ENCODE measurements around the gene PLXNA3.
A peak's percentile ranks its signal among the peaks of the same experiment; 100 is the strongest.
"Not testable (repeated sequence)": the region's sequence is repeated elsewhere in the genome, so short reads cannot be mapped to it uniquely, and the experiment has no call there.

The PLXNA3 gene

GRCh38 chrX:154481911-154482601 is 24.0 kb downstream of the PLXNA3 start:
- no peak for DNase-seq

- no peak for DNase-seq
These were observed 24.7 kb downstream of the PLXNA3 start for GRCh38 chrX:154482786-154483185.

- DNase-seq, result no peak
These were observed 25.2 kb downstream of the PLXNA3 start for GRCh38 chrX:154483325-154483724.

- no peak for DNase-seq
These were observed 26.4 kb downstream of the PLXNA3 start for GRCh38 chrX:154484255-154485149.

- DNase-seq, result no peak
These were observed 27.3 kb downstream of the PLXNA3 start for GRCh38 chrX:154485150-154486051.

GRCh38 chrX:154486052-154486395 is 27.9 kb downstream of the PLXNA3 start:
- DNase-seq, result no peak

GRCh38 chrX:154486396-154487207 is 28.5 kb downstream of the PLXNA3 start, which contains the start of gene UBL4A:
UBL4A (minus strand) TSS chrX:154486615; CDS start chrX:154486584, 31 bp downstream.
- peak; percentile 24 for DNase-seq

- no peak for DNase-seq
These were observed 29.6 kb downstream of the PLXNA3 start for GRCh38 chrX:154487518-154488290.

- DNase-seq, result no peak
These were observed 30.4 kb downstream of the PLXNA3 start for GRCh38 chrX:154488336-154489075.

- no peak for DNase-seq
These were observed 31.1 kb downstream of the PLXNA3 start for GRCh38 chrX:154489182-154489581.

GRCh38 chrX:154490021-154490413 is 31.9 kb downstream of the PLXNA3 start:
- no peak for DNase-seq

- peak; percentile 84 for DNase-seq
These were observed 32.5 kb downstream of the PLXNA3 start, which contains the start of gene SLC10A3 for GRCh38 chrX:154490414-154491083. SLC10A3 (minus strand) TSS chrX:154490629; CDS start chrX:154488940, 1,689 bp downstream.

- no peak for DNase-seq
These were observed 36.6 kb downstream of the PLXNA3 start for GRCh38 chrX:154494715-154495114.

- DNase-seq, result no peak
These were observed 37.4 kb downstream of the PLXNA3 start for GRCh38 chrX:154495472-154495922.

- not testable (repeated sequence) for DNase-seq
These were observed 38.6 kb downstream of the PLXNA3 start for GRCh38 chrX:154496591-154497137.

GRCh38 chrX:154501423-154501822 is 43.3 kb downstream of the PLXNA3 start:
- DNase-seq, result not testable (repeated sequence)

GRCh38 chrX:154502098-154502497 is 44.0 kb downstream of the PLXNA3 start:
- DNase-seq, result no peak

GRCh38 chrX:154502989-154503388 is 44.9 kb downstream of the PLXNA3 start:
- DNase-seq, result no peak

- no peak for DNase-seq
These were observed 47.7 kb downstream of the PLXNA3 start for GRCh38 chrX:154505734-154506133.
